ENCODE results near the gene MBD3.

MBD3 gene

GRCh38 chr19:1613808-1614570 lies 21.3 kb upstream of the MBD3 start:
- no peak for ATAC-seq
- TF ChIP-seq ZNF565 (CRISPR knock-in tag; conservative IDR thresholded peaks at IDR 0.05; ENCODE audit: low read depth) = no peak
- TF ChIP-seq, protein P1, sequence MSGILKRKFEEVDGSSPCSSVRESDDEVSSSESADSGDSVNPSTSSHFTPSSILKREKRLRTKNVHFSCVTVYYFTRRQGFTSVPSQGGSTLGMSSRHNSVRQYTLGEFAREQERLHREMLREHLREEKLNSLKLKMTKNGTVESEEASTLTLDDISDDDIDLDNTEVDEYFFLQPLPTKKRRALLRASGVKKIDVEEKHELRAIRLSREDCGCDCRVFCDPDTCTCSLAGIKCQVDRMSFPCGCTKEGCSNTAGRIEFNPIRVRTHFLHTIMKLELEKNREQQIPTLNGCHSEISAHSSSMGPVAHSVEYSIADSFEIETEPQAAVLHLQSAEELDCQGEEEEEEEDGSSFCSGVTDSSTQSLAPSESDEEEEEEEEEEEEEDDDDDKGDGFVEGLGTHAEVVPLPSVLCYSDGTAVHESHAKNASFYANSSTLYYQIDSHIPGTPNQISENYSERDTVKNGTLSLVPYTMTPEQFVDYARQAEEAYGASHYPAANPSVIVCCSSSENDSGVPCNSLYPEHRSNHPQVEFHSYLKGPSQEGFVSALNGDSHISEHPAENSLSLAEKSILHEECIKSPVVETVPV (CRISPR knock-in tag; IDR thresholded peaks at IDR 0.05) = no peak
- no peak for TF ChIP-seq ZFP30 (CRISPR knock-in tag; IDR thresholded peaks at IDR 0.05)
- TF ChIP-seq RARB (CRISPR knock-in tag; IDR thresholded peaks at IDR 0.05) = no peak

- ATAC-seq = no peak
Measured at GRCh38 chr19:1613146-1613545, 20.5 kb upstream of the MBD3 start.

DNA sequence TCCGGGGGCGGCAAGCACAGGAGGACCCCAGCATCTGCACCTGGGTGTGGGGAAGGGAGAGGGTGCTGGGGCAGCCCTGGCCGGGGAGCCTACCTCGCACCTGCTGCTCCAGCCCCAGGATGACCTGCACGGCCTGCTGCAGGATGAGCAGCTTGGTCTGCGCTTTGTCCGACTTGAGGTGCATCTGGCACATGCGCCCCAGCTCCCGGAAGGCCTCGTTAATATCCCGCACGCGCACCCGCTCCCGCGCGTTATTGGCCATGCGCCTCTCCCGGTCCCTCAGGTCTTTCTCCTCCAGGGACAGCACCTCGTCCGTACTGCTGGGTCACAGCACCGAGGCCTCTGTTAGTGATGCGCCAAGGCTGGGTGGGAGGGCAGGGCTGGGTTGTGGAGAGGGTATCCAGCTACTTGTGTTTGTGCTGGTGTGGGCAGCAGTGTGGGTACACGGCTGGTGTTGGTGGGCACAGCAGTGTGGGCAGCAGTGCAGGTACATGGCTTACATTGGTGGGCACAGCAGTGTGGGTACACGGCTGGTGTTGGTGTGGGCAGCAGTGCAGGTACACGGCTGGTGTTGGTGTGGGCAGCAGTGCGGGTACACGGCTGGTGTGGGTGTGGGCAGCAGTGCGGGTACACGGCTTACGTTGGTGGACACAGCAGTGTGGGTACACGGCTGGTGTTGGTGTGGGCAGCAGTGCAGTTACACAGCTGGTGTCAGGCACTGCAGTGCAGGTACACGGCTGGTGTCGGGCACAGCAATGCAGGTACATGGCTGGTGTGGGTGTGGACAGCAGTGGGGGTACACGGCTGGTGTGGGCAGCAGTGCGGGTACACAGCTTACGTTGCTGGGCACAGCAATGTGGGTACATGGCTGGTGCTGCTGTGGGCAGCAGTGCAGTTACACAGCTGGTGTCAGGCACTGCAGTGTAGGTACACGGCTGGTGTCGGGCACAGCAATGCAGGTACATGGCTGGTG lies 19.7 kb upstream of the MBD3 start:
- TF ChIP-seq, protein P2, sequence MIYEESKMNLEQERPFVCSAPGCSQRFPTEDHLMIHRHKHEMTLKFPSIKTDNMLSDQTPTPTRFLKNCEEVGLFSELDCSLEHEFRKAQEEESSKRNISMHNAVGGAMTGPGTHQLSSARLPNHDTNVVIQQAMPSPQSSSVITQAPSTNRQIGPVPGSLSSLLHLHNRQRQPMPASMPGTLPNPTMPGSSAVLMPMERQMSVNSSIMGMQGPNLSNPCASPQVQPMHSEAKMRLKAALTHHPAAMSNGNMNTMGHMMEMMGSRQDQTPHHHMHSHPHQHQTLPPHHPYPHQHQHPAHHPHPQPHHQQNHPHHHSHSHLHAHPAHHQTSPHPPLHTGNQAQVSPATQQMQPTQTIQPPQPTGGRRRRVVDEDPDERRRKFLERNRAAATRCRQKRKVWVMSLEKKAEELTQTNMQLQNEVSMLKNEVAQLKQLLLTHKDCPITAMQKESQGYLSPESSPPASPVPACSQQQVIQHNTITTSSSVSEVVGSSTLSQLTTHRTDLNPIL (CRISPR knock-in tag; IDR thresholded peaks at IDR 0.05; ENCODE audit: low read depth) = no peak
- TF ChIP-seq, protein P1 (CRISPR knock-in tag; IDR thresholded peaks at IDR 0.05) = no peak
- TF ChIP-seq BACH2 (CRISPR knock-in tag; IDR thresholded peaks at IDR 0.05; ENCODE audit: borderline replicate concordance) (no peak), PPARA (CRISPR knock-in tag; IDR thresholded peaks at IDR 0.05; ENCODE audit: borderline replicate concordance) (no peak), GLIS3 (CRISPR knock-in tag; IDR thresholded peaks at IDR 0.05) (no peak), TOX (CRISPR knock-in tag; IDR thresholded peaks at IDR 0.05; ENCODE audit: borderline replicate concordance) (no peak), ZNF8 (CRISPR knock-in tag; IDR thresholded peaks at IDR 0.05) (no peak), ZFP3 (CRISPR knock-in tag; IDR thresholded peaks at IDR 0.05) (no peak), SNAI2 (CRISPR knock-in tag; IDR thresholded peaks at IDR 0.05) (no peak), ISL1 (CRISPR knock-in tag; IDR thresholded peaks at IDR 0.05) (no peak), ESRRG (CRISPR knock-in tag; IDR thresholded peaks at IDR 0.05) (no peak), RARB (CRISPR knock-in tag; IDR thresholded peaks at IDR 0.05) (no peak), ZNF565 (CRISPR knock-in tag; conservative IDR thresholded peaks at IDR 0.05; ENCODE audit: low read depth) (no peak), ZC3H10 (CRISPR knock-in tag; IDR thresholded peaks at IDR 0.05) (no peak), CSDC2 (CRISPR knock-in tag; IDR thresholded peaks at IDR 0.05) (no peak), ZFP30 (CRISPR knock-in tag; IDR thresholded peaks at IDR 0.05) (no peak), TCF4 (CRISPR knock-in tag; IDR thresholded peaks at IDR 0.05; ENCODE audit: borderline replicate concordance) (no peak), TSHZ2 (CRISPR knock-in tag; IDR thresholded peaks at IDR 0.05) (no peak), ZNF70 (CRISPR knock-in tag; IDR thresholded peaks at IDR 0.05) (no peak)
- no peak for ATAC-seq

More at GRCh38 chr19:1613146-1613545, 20.5 kb upstream of the MBD3 start:
- TF ChIP-seq OSR1 (CRISPR knock-in tag; IDR thresholded peaks at IDR 0.05) = no peak

DNA sequence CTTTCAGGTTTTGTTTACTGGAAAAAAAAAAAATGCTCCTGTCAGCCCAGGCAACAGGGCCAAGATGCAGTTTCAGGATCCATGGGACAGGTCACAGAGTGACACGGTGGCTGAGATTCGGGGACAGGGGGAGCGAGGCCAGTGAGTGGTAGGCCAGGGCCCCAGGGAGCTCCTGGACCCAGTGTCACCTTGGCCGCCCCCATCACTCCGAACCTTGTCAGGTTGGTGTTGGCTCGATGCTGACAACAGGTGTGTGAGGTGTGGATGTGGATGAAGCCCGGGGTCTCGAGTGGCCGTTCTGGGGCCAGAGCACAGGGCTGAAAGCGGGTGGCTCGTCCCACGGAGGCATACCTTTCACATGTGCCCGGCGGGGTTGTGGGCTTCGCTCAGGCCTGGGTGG lies 18.7 kb upstream of the MBD3 start:
- no peak for ATAC-seq
- TF ChIP-seq ESRRG (CRISPR knock-in tag; IDR thresholded peaks at IDR 0.05) (no peak), RARB (CRISPR knock-in tag; IDR thresholded peaks at IDR 0.05) (no peak), TSHZ2 (CRISPR knock-in tag; IDR thresholded peaks at IDR 0.05) (no peak), POU6F1 (CRISPR knock-in tag; IDR thresholded peaks at IDR 0.05; ENCODE audit: borderline replicate concordance, low read depth) (no peak), ARNTL (CRISPR knock-in tag; IDR thresholded peaks at IDR 0.05; ENCODE audit: borderline replicate concordance, low read depth) (no peak), ZNF8 (CRISPR knock-in tag; IDR thresholded peaks at IDR 0.05) (no peak)
